ENCODE measurements around the gene ZFY.

DNA sequence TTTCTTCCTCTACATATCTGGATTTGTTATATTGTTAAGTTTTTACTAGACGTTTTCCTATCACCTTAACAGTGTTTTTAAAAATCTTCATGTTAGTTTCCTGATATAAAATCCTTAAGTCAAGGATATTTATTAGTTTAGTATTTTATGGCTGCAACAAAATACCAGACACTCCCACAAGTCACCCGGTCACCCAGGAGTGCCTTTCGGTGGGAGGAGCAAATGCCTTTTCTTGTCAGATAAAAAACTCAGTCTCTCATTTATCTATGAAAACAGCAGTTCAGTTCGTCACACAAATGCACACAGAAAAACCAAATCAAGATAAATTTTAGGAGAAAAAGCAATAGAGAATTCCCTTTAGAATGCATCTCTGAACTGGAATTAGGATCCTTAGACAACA lies 77.0 kb downstream of the ZFY start:
- no peak for TF ChIP-seq POLR2A (IDR thresholded peaks at IDR 0.05; ENCODE audit: borderline replicate concordance, extremely low read depth, insufficient read depth, insufficient read length)
- TF ChIP-seq CTCF (IDR thresholded peaks at IDR 0.05 in 2 of 3, conservative IDR thresholded peaks at IDR 0.05 in 1 of 3; ENCODE audit: borderline replicate concordance in 1 of 3, insufficient read depth in 1 of 3, low read depth in 2 of 3, low read length in 2 of 3) = no peak
- TF ChIP-seq EZH2 (IDR thresholded peaks at IDR 0.05) = no peak
- no peak for TF ChIP-seq YY1 (IDR thresholded peaks at IDR 0.05; ENCODE audit: extremely low read depth, insufficient replicate concordance, low read depth, low read length)
- TF ChIP-seq, protein P1, sequence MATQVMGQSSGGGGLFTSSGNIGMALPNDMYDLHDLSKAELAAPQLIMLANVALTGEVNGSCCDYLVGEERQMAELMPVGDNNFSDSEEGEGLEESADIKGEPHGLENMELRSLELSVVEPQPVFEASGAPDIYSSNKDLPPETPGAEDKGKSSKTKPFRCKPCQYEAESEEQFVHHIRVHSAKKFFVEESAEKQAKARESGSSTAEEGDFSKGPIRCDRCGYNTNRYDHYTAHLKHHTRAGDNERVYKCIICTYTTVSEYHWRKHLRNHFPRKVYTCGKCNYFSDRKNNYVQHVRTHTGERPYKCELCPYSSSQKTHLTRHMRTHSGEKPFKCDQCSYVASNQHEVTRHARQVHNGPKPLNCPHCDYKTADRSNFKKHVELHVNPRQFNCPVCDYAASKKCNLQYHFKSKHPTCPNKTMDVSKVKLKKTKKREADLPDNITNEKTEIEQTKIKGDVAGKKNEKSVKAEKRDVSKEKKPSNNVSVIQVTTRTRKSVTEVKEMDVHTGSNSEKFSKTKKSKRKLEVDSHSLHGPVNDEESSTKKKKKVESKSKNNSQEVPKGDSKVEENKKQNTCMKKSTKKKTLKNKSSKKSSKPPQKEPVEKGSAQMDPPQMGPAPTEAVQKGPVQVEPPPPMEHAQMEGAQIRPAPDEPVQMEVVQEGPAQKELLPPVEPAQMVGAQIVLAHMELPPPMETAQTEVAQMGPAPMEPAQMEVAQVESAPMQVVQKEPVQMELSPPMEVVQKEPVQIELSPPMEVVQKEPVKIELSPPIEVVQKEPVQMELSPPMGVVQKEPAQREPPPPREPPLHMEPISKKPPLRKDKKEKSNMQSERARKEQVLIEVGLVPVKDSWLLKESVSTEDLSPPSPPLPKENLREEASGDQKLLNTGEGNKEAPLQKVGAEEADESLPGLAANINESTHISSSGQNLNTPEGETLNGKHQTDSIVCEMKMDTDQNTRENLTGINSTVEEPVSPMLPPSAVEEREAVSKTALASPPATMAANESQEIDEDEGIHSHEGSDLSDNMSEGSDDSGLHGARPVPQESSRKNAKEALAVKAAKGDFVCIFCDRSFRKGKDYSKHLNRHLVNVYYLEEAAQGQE (IDR thresholded peaks at IDR 0.05; ENCODE audit: low read depth) = no peak
- TF ChIP-seq ELF1 (IDR thresholded peaks at IDR 0.05; ENCODE audit: borderline replicate concordance, low read depth) = no peak
- no peak for TF ChIP-seq RAD21 (IDR thresholded peaks at IDR 0.05; ENCODE audit: low read depth)
- TF ChIP-seq FOSL1 (IDR thresholded peaks at IDR 0.05; ENCODE audit: low read depth) = no peak

Measured in HCT116 (cell line).